ENCODE measurements around the gene SETDB2.

DNA sequence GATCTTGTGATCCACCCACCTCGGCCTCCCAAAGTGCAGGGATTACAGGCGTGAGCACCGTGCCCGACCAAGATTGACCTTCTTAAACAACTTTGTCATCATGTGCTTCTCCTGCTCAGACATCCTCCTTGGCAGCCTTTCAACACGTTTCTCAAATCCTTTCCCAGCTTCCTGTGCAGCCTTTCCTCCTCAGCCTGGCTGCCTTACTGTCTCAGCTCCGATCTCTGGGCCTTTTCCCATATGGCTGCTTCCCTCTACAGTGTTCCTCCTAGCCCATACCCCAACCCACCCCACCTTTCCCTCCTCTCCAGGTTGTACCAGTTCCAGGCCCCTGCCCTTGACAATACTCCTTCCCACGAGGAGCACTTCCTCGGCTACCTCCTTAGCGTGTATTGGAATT, 58.9 kb downstream of the SETDB2 start:
- TF ChIP-seq POLR2A (IDR thresholded peaks at IDR 0.05) = no peak
- TF ChIP-seq, protein P1, sequence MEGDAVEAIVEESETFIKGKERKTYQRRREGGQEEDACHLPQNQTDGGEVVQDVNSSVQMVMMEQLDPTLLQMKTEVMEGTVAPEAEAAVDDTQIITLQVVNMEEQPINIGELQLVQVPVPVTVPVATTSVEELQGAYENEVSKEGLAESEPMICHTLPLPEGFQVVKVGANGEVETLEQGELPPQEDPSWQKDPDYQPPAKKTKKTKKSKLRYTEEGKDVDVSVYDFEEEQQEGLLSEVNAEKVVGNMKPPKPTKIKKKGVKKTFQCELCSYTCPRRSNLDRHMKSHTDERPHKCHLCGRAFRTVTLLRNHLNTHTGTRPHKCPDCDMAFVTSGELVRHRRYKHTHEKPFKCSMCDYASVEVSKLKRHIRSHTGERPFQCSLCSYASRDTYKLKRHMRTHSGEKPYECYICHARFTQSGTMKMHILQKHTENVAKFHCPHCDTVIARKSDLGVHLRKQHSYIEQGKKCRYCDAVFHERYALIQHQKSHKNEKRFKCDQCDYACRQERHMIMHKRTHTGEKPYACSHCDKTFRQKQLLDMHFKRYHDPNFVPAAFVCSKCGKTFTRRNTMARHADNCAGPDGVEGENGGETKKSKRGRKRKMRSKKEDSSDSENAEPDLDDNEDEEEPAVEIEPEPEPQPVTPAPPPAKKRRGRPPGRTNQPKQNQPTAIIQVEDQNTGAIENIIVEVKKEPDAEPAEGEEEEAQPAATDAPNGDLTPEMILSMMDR (IDR thresholded peaks at IDR 0.05 in 4 of 5, conservative IDR thresholded peaks at IDR 0.05 in 1 of 5) = no peak
